ES-I3 (cell line): ENCODE data around the gene LIPF.
"Not testable (repeated sequence)": the region's sequence is repeated elsewhere in the genome, so short reads cannot be mapped to it uniquely, and the experiment has no call there.

ENCODE experiments used
- H3K36me3 ChIP-seq: 2 replicates; pipeline ENCODE4 v1.6.1; 2013; ENCODE audit warnings: mild to moderate bottlenecking, low read length, control low read depth, moderate library complexity; ENCODE audit not compliant: insufficient read depth
- H3K4me1 ChIP-seq: 2 replicates; pipeline ENCODE4 v1.6.1; 2013; ENCODE audit warnings: mild to moderate bottlenecking, control low read depth, low read length; ENCODE audit not compliant: insufficient read depth
- H3K9ac ChIP-seq: 2 replicates; pipeline ENCODE4 v1.6.1; 2013; ENCODE audit warnings: low read depth, mild to moderate bottlenecking, low read length, moderate library complexity
- H3K9me3 ChIP-seq: 2 replicates; pipeline ENCODE4 v1.6.1; 2013; ENCODE audit warnings: mild to moderate bottlenecking, low read length, moderate library complexity; ENCODE audit not compliant: control insufficient read depth, insufficient read depth

LIPF gene

GRCh38 chr10:88702848-88703597 is 38.8 kb downstream of the LIPF start:
- no peaks in the 10 kb centered on the region for H3K36me3 ChIP-seq
- peaks cover 2% of the 10 kb centered on the region; the same call in 1 of the 2 replicates for H3K9me3 ChIP-seq
- H3K4me1 ChIP-seq: peaks cover 2% of the 10 kb centered on the region; the same call in 1 of the 2 replicates
- no peak overlapping the region for H3K9ac ChIP-seq

GRCh38 chr10:88705958-88706357 is 41.7 kb downstream of the LIPF start, which contains the start of gene LIPK:
Gene LIPK (plus strand): TSS chr10:88706249. CDS start chr10:88724544, 18,295 bp downstream.
- Histone ChIP-seq H3K9me3 (peaks cover 2% of the 10 kb centered on the region; the same call in 1 of the 2 replicates), H3K9ac (no peak within 1 kb of the TSS), H3K4me1 (peaks cover 3% of the 10 kb centered on the region; the same call in 1 of the 2 replicates), H3K36me3 (no peaks in the 10 kb centered on the region)

DNA sequence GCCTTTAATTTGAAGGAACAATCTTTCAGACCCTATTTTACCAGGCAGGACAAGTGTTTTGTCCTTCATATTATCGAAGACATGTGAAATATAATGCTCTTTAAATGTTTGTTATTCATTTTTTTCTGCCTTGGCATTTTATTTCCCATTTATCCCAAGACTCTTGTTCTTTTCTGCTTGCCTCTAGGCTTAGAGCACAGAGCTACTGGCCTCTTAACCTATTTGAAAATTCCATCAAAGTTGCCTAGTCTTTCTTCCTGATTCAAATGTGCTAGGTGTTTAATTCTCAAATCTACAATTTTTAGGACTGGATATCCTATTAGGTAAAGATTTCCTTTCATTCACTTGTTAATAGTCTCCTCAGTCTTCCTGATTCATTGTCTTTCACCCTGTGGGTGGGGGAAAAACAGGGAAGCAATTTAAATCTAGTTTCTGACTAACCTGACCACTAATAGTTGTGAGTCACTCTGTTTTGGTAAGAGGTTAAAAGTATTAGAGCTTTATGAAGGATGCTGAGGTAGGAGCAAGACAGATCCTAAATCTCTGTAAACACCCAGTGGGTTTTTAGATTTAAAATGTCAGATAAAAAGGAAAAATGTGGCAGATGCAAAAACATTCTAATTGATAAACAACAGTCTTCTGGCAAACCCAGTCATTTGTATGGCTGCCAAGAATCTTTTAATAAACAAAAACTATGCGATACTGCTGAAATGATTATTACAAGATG is 43.4 kb downstream of the LIPF start:
- H3K9ac ChIP-seq: no peak overlapping the region
- no peaks in the 10 kb centered on the region for H3K36me3 ChIP-seq
- H3K9me3 ChIP-seq: peaks cover 2% of the 10 kb centered on the region; the same call in 1 of the 2 replicates
- H3K4me1 ChIP-seq: peaks cover 3% of the 10 kb centered on the region; the same call in 1 of the 2 replicates

GRCh38 chr10:88709361-88709760 is 45.1 kb downstream of the LIPF start:
- not testable (repeated sequence) for H3K36me3 ChIP-seq, H3K4me1 ChIP-seq, H3K9me3 ChIP-seq, H3K9ac ChIP-seq

GRCh38 chr10:88715517-88715916 is 51.3 kb downstream of the LIPF start:
- Histone ChIP-seq H3K36me3 (no peaks in the 10 kb centered on the region), H3K4me1 (no peaks in the 10 kb centered on the region), H3K9ac (no peak overlapping the region), H3K9me3 (no peaks in the 10 kb centered on the region)

DNA sequence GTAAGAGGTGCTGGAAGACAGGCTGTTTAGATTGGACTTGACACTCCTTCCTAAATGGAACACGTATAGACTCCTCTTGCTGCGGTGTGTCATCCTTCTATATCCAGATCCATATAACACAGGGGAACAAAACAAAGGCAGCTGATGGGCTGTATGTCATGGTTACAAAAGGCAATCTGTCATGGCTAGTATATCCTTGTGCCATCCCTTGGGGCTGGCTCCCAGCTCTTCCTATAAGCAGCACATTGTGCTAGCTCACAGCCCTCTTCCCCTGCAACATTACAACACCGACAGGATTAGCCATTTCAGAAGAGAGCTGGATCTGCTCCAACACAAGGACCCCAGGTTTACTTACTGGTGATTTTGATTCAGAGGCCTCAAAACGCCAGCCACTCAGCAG is 57.1 kb downstream of the LIPF start:
- Histone ChIP-seq H3K9ac (no peak overlapping the region), H3K36me3 (no peaks in the 10 kb centered on the region), H3K4me1 (no peaks in the 10 kb centered on the region), H3K9me3 (no peaks in the 10 kb centered on the region)

- Histone ChIP-seq H3K4me1 (no peaks in the 10 kb centered on the region), H3K9ac (no peak overlapping the region), H3K9me3 (no peaks in the 10 kb centered on the region), H3K36me3 (no peaks in the 10 kb centered on the region)
Observed at GRCh38 chr10:88725798-88726197, 61.6 kb downstream of the LIPF start.

- Histone ChIP-seq H3K4me1 (no peaks in the 10 kb centered on the region), H3K36me3 (no peaks in the 10 kb centered on the region), H3K9ac (no peak overlapping the region), H3K9me3 (no peaks in the 10 kb centered on the region)
Observed at GRCh38 chr10:88728107-88728763, 64.0 kb downstream of the LIPF start.
